ENCODE results near the gene ELOB. TPM values are rescaled to one million over a fixed set of nuclear protein-coding genes. Genes with fewer than 3 reads are reported as not detected.
A peak's percentile ranks its signal among the peaks of the same experiment; 100 is the strongest.

The ELOB gene
- total RNA-seq, 1 experiment from 2014 or later, result 319 TPM

GRCh38 chr16:2762711-2763110, 14.4 kb downstream of the ELOB start:
- Mint-ChIP-seq H3K9me3 (peaks cover 34 to 57% of the 10 kb centered on the region in 2 experiments), H3K27ac (no peak overlapping the region), H3K27me3 (ENCODE audit: low read depth) (no peaks in the 10 kb centered on the region), H3K4me3 (peak overlapping the region in 1 of 2 experiments; percentile 21; a peak in 2 of 5 replicates), H3K4me1 (peaks cover 0 to 4% of the 10 kb centered on the region in 2 experiments; a peak in 2 of 4 replicates), H3K36me3 (ENCODE audit: insufficient read depth in 1 of 3, low read depth in 3 of 3) (peaks cover 96 to 100% (median 100%) of the 10 kb centered on the region in 3 experiments)
- no peak overlapping the region for H2BK120ac ChIP-seq (ENCODE audit: low read depth, low read length, poor library complexity, severe bottlenecking)
- no peak overlapping the region for H3K4ac ChIP-seq (ENCODE audit: low read depth, low read length)
- no peaks in the 10 kb centered on the region for H3K27me3 ChIP-seq (ENCODE audit: insufficient read depth, low read length)
- H3K18ac ChIP-seq (ENCODE audit: insufficient read length, low read depth, low read length), result no peak overlapping the region
- H3K56ac ChIP-seq (ENCODE audit: insufficient read length, low read depth, low read length), result no peak overlapping the region
- no peak overlapping the region for H3K23ac ChIP-seq (ENCODE audit: insufficient read length, low read depth, low read length)
- H2BK5ac ChIP-seq (ENCODE audit: insufficient read length, low read length), result no peak overlapping the region
- no peak for TF ChIP-seq CTCF (conservative IDR thresholded peaks at IDR 0.05)
- H4K91ac ChIP-seq (ENCODE audit: insufficient read length, low read depth, low read length), result no peak overlapping the region
- no peaks in the 10 kb centered on the region for H3K9me3 ChIP-seq (ENCODE audit: control insufficient read depth, low read depth, low read length)
- WGBS (ENCODE audit: extremely low coverage, insufficient read length, low lambda C conversion rate), result no CpG with 5 or more reads among the region's 13 CpGs
- H3K9ac ChIP-seq (ENCODE audit: extremely low read depth, insufficient read length, low read length), result no peak overlapping the region
- H4K8ac ChIP-seq (replicated peaks; ENCODE audit: insufficient read length, low read depth, low read length), result no peak overlapping the region
- no peak overlapping the region for H2AK5ac ChIP-seq (ENCODE audit: insufficient read length, low read length)
- H3T11ph ChIP-seq (ENCODE audit: low read length), result no peak overlapping the region
- H2AFZ ChIP-seq (ENCODE audit: low read length), result no peak overlapping the region
- no peak for DNase-seq
- no peaks in the 10 kb centered on the region for H3K4me1 ChIP-seq (ENCODE audit: insufficient read depth, low read length)
- H3K23me2 ChIP-seq (ENCODE audit: insufficient read length, low read depth, low read length, poor library complexity, severe bottlenecking), result no peaks in the 10 kb centered on the region
- H3K79me2 ChIP-seq (ENCODE audit: insufficient read depth, low read length), result peaks cover 10% of the 10 kb centered on the region; the same call in 1 of the 2 replicates
- no peak overlapping the region for H3K4me2 ChIP-seq (ENCODE audit: insufficient read depth, insufficient read length, low read length)
- H2BK12ac ChIP-seq (ENCODE audit: insufficient read length, low read depth, low read length), result no peak overlapping the region
- H3K27ac ChIP-seq (ENCODE audit: insufficient read length, low read depth, low read length), result no peak overlapping the region
- H2BK20ac ChIP-seq (ENCODE audit: low read depth, low read length, poor library complexity, severe bottlenecking), result no peak overlapping the region
- no peak overlapping the region for H2BK15ac ChIP-seq (ENCODE audit: low read depth, low read length)
- H3K79me1 ChIP-seq (ENCODE audit: insufficient read depth, low read depth, low read length, poor library complexity, severe bottlenecking), result peaks cover 26% of the 10 kb centered on the region
- H3K14ac ChIP-seq (ENCODE audit: insufficient read depth, low read length), result no peak overlapping the region
- H4K5ac ChIP-seq (ENCODE audit: insufficient read length, low read depth, low read length), result no peak overlapping the region
- H4K20me1 ChIP-seq (ENCODE audit: control insufficient read depth, insufficient read depth, insufficient read length), result no peaks in the 10 kb centered on the region
